ENCODE measurements around the gene COL23A1. TPM values are rescaled to one million over a fixed set of nuclear protein-coding genes. Genes with fewer than 3 reads are reported as not detected.

The COL23A1 gene
- polyA plus RNA-seq, 4 donors: 5.8 to 13.4 (median 7.7) TPM

DNA sequence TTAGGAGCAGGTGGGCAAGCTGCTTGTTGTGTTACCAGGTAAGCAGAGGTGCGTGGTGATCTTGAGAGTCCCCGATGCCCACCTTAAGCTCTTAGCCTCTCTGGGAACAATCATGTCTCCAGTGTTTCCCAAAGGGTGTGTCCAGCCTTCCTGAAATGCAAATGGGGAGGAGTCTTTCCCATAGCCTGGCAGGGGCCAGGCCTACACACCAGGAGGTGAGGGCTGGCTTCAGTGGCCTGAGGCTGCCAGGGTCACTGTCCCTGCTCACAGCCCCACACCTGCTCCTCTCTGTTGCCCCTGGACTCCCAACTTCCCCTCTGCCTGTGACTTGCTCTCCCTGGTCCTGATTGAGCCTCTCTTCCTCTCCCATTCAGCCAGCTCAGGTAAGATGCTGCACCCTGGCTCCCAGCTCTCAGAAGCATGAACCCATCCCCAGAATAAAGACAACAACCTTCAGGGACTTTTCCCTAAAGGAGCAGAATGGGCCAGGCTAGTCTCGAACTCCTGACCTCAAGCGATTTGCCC lies 291.8 kb downstream of the COL23A1 start:
- no peak for DNase-seq (ENCODE audit: low read depth in 4 of 4, low spot score in 3 of 4)

- DNase-seq (ENCODE audit: low read depth in 4 of 4, low spot score in 3 of 4): no peak
Measured at GRCh38 chr5:178297751-178298150, 292.4 kb downstream of the COL23A1 start.

DNA sequence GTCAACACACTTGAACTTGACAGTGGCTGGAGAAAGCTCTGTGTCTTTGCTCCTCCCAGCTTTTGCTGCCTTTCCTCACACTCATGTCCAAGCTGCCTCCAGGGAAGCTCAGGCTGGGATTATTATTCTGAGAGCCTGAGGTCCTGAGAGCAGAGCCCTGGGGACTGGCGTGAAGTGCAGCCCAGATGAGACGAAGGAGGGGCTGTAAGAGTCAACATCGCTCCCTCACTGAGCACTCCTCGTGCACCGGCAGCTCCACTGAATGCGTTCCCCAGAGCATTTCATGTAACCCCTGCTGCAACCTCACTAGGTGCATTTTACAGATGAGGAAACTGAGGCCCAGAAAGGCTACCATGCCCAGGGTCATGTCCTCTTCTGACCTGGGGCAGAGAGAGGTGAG lies 294.1 kb downstream of the COL23A1 start:
- DNase-seq (ENCODE audit: low read depth in 4 of 4, low spot score in 3 of 4): no peak

DNA sequence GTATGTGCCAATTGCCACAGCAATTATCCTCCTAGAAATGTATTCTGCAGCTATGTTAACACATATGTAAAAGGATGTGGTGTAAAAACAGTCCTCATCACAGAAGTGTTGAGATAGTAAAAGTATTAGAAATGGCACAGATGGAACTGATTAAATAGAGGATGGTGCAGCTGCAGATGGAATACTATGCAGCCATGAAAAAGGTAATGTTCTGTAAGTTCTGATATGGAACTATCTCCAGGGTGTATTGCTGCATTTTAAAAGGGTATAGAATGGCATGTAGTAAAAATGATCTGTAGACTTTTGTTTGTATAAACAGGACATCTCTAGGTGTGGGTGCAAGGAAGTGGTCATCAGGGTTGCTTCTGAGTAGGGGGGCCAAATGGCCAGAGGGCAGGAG lies 294.6 kb downstream of the COL23A1 start:
- no peak for DNase-seq (ENCODE audit: low read depth in 4 of 4, low spot score in 3 of 4)

DNA sequence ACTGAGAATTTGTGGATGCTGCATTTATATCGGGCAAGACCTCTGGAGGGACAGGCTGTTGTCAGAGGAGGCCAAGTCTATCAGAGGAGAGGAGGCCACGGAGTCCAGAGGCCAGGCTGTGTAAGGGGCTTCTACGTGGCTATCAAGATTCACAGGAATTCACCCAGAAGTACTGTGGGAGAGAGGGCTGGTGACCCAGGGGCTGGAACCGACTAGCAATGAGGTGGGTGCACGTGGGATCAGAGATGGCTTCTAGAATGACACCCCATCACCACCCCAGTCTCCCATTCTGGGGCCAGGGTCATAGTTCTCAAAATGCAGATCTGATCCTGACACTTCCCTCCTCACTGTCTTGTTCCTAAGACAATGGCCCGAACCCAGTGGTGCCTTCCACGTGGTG lies 296.4 kb downstream of the COL23A1 start:
- DNase-seq (ENCODE audit: low read depth in 4 of 4, low spot score in 3 of 4): no peak

DNA sequence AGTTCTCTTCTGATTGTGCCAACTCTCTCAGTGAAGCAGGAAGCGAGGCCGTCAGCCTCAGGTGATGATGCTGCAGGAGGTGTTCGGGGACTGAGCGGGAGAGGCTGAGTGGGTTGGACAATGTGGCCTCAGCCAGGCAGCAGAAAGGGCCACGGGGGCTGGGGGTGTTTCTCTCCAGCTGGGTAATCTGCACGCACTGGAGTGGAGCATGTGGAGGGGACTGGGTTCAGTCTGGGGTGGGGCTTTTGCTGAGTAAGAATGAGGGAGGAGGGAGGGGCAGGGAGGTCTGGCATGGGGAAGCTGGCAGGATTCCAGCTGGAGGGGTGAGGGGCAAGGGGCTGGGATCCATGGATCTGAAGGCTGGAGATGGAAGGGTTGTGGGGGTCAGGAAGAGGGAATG lies 296.8 kb downstream of the COL23A1 start:
- no peak for DNase-seq (ENCODE audit: low read depth in 4 of 4, low spot score in 3 of 4)

GRCh38 chr5:178292826-178293205 lies 297.4 kb downstream of the COL23A1 start:
- no peak for DNase-seq (ENCODE audit: low read depth in 4 of 4, low spot score in 3 of 4)

DNA sequence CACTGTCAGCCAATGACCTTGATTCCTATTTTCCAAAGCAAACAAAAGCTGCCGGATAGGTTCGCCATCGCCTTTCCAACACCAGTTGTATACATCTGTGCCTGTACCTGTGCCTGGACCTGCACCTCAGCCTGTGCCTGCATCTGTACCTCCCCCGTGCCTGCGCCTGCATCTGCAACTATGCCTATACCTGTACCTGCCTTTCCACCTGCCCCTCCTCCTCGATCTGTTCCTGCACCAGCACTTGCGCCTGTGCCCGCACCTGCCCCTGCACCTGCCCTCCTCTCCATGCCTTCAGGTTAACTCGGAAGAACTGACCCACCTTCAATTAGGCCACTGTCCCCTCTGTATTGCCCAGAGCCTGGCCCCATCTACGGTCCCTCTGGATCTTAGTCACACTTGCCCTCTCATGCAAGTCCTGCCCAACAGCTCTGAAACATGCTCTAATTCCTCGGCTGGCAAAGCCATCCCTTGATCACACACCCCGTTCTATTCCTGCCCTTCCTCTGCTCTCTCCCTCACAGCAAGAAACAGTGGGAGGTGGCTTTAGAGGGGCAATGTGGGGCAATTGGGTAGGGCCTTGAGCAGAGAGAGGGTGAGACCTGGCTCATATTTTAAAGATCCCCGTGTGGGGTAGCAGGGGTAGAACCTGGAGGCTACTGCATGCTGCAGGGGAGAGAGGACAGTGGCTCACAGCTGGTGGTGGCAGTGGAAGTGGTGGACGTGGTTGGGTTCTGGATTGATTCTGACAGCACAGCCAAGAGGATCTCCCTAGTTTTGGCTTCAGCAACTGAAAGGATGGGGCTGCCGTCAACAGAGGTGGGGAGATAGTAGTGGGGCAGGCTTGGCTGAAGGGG lies 298.0 kb downstream of the COL23A1 start:
- no peak for DNase-seq (ENCODE audit: low read depth in 4 of 4, low spot score in 3 of 4)

DNA sequence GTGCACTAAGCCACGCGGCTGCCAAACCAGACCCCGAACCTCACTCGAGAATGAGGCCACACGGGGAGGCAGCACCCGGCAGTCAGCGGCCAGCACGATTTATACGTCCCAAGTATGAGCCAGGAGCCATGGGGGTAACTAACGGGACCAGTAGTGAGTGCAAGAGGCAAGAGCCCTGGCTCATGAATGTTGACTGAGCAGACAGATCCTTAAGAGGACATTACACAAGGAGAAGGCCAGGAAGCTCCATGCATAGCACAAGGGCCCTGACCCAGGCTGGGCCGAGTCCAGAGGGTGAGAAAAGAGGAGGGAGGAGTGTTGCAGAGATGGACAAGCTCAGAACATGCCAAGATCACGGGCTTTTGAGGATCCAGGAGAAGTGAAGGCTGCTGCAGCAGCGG lies 299.0 kb downstream of the COL23A1 start:
- DNase-seq (ENCODE audit: low read depth in 4 of 4, low spot score in 3 of 4): no peak

DNA sequence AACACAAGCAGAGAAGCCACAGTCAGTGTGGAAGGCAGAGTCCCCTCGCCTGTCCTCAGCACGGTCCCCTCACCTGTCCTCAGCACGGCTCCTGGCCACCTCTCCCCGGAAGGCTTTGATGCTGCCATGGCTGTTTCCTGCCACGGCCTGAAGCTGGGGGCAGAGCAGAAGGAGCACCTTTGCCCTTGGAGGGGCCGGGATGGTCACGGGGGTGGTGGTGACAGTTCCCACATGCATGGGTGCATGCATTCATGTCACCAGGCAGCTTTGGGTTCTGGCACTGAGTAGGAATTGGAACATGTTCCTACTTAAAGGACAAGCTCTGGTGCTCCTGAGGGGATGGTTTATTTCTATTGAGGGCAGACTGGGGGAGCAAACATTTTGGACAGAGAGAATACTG lies 299.8 kb downstream of the COL23A1 start:
- no peak for DNase-seq (ENCODE audit: low read depth in 4 of 4, low spot score in 3 of 4)

GRCh38 chr5:178289438-178289837 lies 300.8 kb downstream of the COL23A1 start:
- no peak for DNase-seq (ENCODE audit: low read depth in 4 of 4, low spot score in 3 of 4)

- no peak for DNase-seq (ENCODE audit: low read depth in 4 of 4, low spot score in 3 of 4)
Measured at GRCh38 chr5:178288401-178289368, 301.5 kb downstream of the COL23A1 start.

GRCh38 chr5:178287791-178288105 lies 302.4 kb downstream of the COL23A1 start:
- DNase-seq (ENCODE audit: low read depth in 4 of 4, low spot score in 3 of 4): no peak

DNA sequence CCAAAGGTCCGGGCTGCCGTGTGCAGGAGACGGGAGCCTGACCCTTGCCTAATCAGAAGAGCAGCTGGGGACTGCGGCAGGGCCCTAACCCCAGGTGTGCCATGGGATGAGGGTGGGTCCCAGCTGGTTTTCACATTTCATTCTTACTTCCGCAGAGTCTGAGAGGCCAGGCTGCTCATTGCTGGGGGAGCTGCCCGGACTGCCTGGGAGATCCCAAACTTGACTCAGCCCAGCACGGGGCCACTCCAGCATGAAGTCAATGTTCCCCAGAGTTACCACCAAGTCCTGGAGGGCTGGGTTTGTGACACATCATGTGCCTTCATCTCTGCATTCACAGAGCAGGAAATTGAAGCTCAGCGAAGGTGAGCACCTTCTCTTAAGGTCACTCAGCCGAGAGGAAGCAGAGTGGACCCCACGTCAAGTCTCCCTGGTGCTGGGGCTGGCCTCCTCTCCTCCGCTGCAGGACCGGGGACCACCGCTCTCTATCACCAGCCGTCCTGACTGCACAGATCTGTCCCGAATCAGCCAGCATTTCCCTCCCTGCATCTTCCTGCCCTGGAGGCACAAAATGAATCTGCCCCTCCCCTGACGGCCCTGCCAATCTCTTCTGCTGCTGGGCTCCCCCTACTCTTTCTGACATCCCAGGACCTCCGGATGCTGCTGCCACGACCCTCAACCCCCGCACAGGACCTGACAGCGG lies 303.0 kb downstream of the COL23A1 start:
- no peak for DNase-seq (ENCODE audit: low read depth in 4 of 4, low spot score in 3 of 4)

- no peak for DNase-seq (ENCODE audit: low read depth in 4 of 4, low spot score in 3 of 4)
Measured at GRCh38 chr5:178286226-178287090, 303.7 kb downstream of the COL23A1 start.

DNA sequence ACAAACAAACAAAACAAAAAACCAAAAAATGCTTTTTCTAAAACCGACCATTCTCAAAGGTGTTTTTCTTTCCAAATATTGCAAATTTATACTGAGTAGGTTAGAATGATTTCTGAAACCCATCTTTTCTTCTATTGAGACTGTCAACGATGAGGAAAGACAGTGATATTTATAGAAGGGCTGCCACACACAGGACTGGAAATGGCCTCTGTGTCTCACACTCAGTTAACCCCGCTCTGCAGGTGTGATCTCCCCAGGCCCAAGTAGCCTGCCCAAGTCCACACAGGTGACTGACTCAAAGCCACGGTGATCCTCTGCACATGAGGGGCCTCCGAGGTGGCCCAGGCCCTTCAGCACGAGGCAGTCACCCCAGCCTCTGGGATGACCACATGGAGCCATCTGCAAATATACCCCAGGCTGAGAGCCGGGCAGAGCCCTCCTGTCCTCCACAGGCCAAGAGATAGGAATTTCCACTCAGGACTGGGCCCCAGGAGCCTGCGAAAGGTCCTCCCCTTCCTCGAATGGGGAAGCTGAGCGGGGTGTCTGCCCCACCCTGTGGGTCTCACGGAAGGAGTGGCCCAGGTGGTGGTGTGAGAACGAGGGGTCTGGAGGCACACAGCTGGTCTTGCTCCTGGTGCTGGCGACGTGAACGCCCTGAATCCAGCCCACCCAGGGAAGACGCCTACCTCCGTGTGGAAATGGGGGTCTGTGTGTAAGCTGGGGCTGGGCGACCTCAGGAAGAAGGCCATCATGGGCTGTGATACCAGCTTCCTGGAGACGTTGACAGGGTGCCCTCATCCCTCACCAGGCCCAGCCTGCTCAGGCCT lies 304.6 kb downstream of the COL23A1 start:
- DNase-seq (ENCODE audit: low read depth in 4 of 4, low spot score in 3 of 4): no peak

- DNase-seq (ENCODE audit: low read depth in 4 of 4, low spot score in 3 of 4): no peak
Measured at GRCh38 chr5:178284996-178285395, 305.2 kb downstream of the COL23A1 start.

GRCh38 chr5:178284093-178284675 lies 306.0 kb downstream of the COL23A1 start:
- no peak for DNase-seq (ENCODE audit: low read depth in 4 of 4, low spot score in 3 of 4)

- DNase-seq (ENCODE audit: low read depth in 4 of 4, low spot score in 3 of 4): no peak
Measured at GRCh38 chr5:178283520-178283919, 306.7 kb downstream of the COL23A1 start.
